Endothelial cell of umbilical vein (primary cell): Measurements from ENCODE around the gene CTSD.

Source experiments
- EZH2 ChIP-seq: IDR thresholded peaks from 2 replicates; pipeline ENCODE4 v1.6.1; 2012; ENCODE audit warnings: borderline replicate concordance, low read depth, mild to moderate bottlenecking, moderate library complexity, low read length, inconsistent platforms; ENCODE audit not compliant: severe bottlenecking
- POLR2A ChIP-seq: IDR thresholded peaks from 2 replicates; pipeline ENCODE4 v1.6.1; 2012; ENCODE audit warnings: low read depth, mild to moderate bottlenecking, control low read depth, low read length

GRCh38 chr11:1792461-1792860 lies 28.7 kb upstream of the CTSD start:
- TF ChIP-seq EZH2 (no peak), POLR2A (no peak)
